Astrocyte (in vitro differentiated cells and primary cell): ENCODE data around the gene ADGRB2. TPM values are rescaled to one million over a fixed set of nuclear protein-coding genes. Genes with fewer than 3 reads are reported as not detected.

Experiments
- DNase-seq: peaks from one replicate; pipeline ENCODE4 v3.0.0-alpha.2; 2010; ENCODE audit warnings: low read depth
- FAIRE-seq: peaks from 2 replicates; lab custom pipeline; 2011; peaks lifted over from hg19 to GRCh38; lab: Jason Lieb, UNC
- H2AFZ ChIP-seq: 2 replicates; pipeline ENCODE4 v1.6.0; 2012; ENCODE audit warnings: low read depth, low read length, inconsistent platforms
- H3K27ac ChIP-seq: 2 replicates; pipeline ENCODE4 v1.5.1; 2011; ENCODE audit warnings: low read depth, low read length, inconsistent platforms
- H3K27me3 ChIP-seq: 2 replicates; pipeline ENCODE4 v1.6.0; 2011; ENCODE audit warnings: low read length, inconsistent platforms; ENCODE audit not compliant: insufficient read depth
- H3K36me3 ChIP-seq: 2 replicates; pipeline ENCODE4 v1.5.1; 2011; ENCODE audit warnings: low read length, inconsistent platforms; ENCODE audit not compliant: insufficient read depth
- H3K4me1 ChIP-seq: 2 replicates; pipeline ENCODE4 v1.5.1; 2011; ENCODE audit warnings: low read length, inconsistent platforms; ENCODE audit not compliant: insufficient read depth
- H3K4me2 ChIP-seq: 2 replicates; pipeline ENCODE4 v1.6.0; 2012; ENCODE audit warnings: low read length, inconsistent platforms
- H3K4me3 ChIP-seq: 2 replicates; pipeline ENCODE4 v1.5.1; 2011; ENCODE audit warnings: low read depth, mild to moderate bottlenecking, low read length, inconsistent platforms; ENCODE audit not compliant: insufficient read depth
- H3K79me2 ChIP-seq: 2 replicates; pipeline ENCODE4 v1.6.0; 2012; ENCODE audit warnings: mild to moderate bottlenecking, low read length, inconsistent platforms; ENCODE audit not compliant: insufficient read depth
- H3K9ac ChIP-seq: 2 replicates; pipeline ENCODE4 v1.6.0; 2012; ENCODE audit warnings: mild to moderate bottlenecking, low read length, inconsistent platforms
- H3K9me3 ChIP-seq: 2 replicates; pipeline ENCODE4 v1.5.1; 2012; ENCODE audit warnings: low read depth, mild to moderate bottlenecking, low read length, inconsistent platforms; ENCODE audit not compliant: insufficient read depth
- H4K20me1 ChIP-seq: 2 replicates; pipeline ENCODE4 v1.6.0; 2012; ENCODE audit warnings: low read length, inconsistent platforms; ENCODE audit not compliant: insufficient read depth
- H3K27ac Mint-ChIP-seq: one replicate; pipeline ENCODE4 v1.8.0; 2021; ENCODE audit warnings: mild to moderate bottlenecking, mixed read lengths; ENCODE audit not compliant: unreplicated experiment
- H3K27me3 Mint-ChIP-seq: one replicate; pipeline ENCODE4 v1.8.0; 2021; ENCODE audit warnings: low read depth, mixed read lengths; ENCODE audit not compliant: unreplicated experiment
- H3K36me3 Mint-ChIP-seq: one replicate; pipeline ENCODE4 v1.8.0; 2021; ENCODE audit warnings: low read depth, mixed read lengths; ENCODE audit not compliant: unreplicated experiment
- H3K4me1 Mint-ChIP-seq: one replicate; pipeline ENCODE4 v1.8.0; 2021; ENCODE audit warnings: low read depth, mixed read lengths; ENCODE audit not compliant: unreplicated experiment
- H3K4me3 Mint-ChIP-seq: one replicate; pipeline ENCODE4 v1.8.0; 2021; ENCODE audit warnings: mild to moderate bottlenecking, moderate library complexity, mixed read lengths; ENCODE audit not compliant: unreplicated experiment
- H3K9me3 Mint-ChIP-seq: one replicate; pipeline ENCODE4 v1.8.0; 2021; ENCODE audit warnings: mild to moderate bottlenecking, mixed read lengths; ENCODE audit not compliant: unreplicated experiment
- EZH2 ChIP-seq: IDR thresholded peaks from 2 replicates; pipeline ENCODE4 v1.6.1; 2012; ENCODE audit warnings: mild to moderate bottlenecking, low read length, inconsistent platforms; ENCODE audit not compliant: insufficient read depth
- total RNA-seq: library from RNA; stranded (reverse); gene quantifications from 2 replicates; pipeline ENCODE4 v1.2.1, GENCODE V29; 2021
- TF ChIP-seq, protein P1 (sequence below): IDR thresholded peaks from 2 replicates; pipeline ENCODE4 v1.5.1; 2011; ENCODE audit warnings: low read depth, mild to moderate bottlenecking, inconsistent platforms, low read length, moderate library complexity; ENCODE audit not compliant: insufficient read depth

Gene ADGRB2
- total RNA-seq, 1 donor from 2014 or later = 25.8 TPM

DNA sequence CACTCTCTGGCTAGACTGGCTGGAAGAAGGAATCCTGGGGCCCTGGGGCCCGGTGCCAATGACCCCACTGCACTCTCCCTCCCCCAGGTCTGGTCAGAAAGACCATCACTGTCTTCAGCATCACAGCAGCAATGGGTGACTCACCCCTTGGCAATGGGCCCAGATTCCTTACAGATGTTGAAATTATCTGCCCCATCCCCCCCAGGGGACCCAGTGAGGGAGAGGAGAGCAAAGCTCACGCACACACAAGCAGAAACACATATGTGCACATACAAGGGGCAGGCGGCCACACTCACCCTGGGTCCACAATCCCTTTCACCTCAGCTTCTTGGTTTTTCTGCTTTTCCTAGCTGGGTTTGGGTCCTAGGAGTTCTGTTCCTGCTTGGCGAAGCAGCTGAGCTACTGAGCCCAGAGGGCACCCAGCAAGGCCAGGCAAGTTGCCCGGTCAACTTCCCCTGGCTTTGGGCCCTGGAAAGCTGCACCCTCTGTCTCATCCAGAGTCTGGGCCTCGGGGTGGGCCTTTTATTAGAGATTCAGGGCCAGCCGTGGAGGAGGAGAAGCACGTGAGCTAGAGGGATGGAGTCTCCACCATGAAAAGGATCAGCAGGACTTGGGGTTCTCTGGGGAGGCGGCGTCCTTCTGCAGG, 62.9 kb downstream of the ADGRB2 start:
- peak; percentile 9 for FAIRE-seq
- Mint-ChIP-seq H3K4me3 (peak overlapping the region; percentile 81), H3K27ac (peak overlapping the region; percentile 87), H3K36me3 (peaks cover 19% of the 10 kb centered on the region), H3K4me1 (peaks cover 46% of the 10 kb centered on the region), H3K9me3 (no peaks in the 10 kb centered on the region), H3K27me3 (no peaks in the 10 kb centered on the region)
- H2AFZ ChIP-seq = no peak overlapping the region
- H4K20me1 ChIP-seq = no peaks in the 10 kb centered on the region
- peak overlapping the region; percentile 28 for H3K4me3 ChIP-seq
- H3K36me3 ChIP-seq = peaks cover 10% of the 10 kb centered on the region
- no peaks in the 10 kb centered on the region for H3K9me3 ChIP-seq
- no peak for TF ChIP-seq EZH2
- TF ChIP-seq, protein P1, sequence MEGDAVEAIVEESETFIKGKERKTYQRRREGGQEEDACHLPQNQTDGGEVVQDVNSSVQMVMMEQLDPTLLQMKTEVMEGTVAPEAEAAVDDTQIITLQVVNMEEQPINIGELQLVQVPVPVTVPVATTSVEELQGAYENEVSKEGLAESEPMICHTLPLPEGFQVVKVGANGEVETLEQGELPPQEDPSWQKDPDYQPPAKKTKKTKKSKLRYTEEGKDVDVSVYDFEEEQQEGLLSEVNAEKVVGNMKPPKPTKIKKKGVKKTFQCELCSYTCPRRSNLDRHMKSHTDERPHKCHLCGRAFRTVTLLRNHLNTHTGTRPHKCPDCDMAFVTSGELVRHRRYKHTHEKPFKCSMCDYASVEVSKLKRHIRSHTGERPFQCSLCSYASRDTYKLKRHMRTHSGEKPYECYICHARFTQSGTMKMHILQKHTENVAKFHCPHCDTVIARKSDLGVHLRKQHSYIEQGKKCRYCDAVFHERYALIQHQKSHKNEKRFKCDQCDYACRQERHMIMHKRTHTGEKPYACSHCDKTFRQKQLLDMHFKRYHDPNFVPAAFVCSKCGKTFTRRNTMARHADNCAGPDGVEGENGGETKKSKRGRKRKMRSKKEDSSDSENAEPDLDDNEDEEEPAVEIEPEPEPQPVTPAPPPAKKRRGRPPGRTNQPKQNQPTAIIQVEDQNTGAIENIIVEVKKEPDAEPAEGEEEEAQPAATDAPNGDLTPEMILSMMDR = no peak
- H3K27ac ChIP-seq = peak overlapping the region; percentile 84
- peaks cover 32% of the 10 kb centered on the region for H3K79me2 ChIP-seq
- no peaks in the 10 kb centered on the region for H3K27me3 ChIP-seq
- peak overlapping the region; percentile 82 for H3K9ac ChIP-seq
- peak; percentile 93 for DNase-seq
- peak overlapping the region; percentile 92 for H3K4me2 ChIP-seq
- peaks cover 57% of the 10 kb centered on the region for H3K4me1 ChIP-seq

DNA sequence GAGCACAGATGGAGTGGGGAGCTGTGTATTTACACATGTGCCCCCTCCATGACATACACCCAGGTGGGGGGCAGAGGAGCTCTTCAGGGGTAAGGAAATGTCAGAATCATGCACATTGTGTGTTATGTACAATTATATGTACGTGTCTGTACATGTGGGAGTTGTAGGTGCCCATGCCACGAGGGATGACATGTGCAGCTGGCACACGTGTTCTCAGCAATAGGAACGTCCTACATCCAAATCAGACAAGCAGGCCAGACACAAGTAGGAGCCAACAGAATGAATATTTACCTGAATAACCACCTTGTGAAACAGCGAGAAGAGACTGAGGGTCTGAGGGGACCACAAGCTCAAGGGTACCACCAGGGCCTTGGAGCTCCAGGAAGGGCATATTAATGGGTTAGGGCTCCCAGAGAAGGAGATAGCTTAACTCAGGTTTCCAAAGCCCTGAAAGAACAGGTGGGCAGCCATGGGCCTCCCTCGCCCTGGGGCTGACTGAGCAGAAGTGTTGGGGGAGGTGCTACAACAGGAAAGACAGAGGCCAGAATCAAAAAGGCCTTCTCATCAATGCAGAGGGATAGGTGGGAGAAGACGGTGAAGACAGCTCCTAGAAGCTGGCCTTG, 63.6 kb downstream of the ADGRB2 start:
- H4K20me1 ChIP-seq = no peaks in the 10 kb centered on the region
- H3K9me3 Mint-ChIP-seq = no peaks in the 10 kb centered on the region
- FAIRE-seq (peak; percentile 86), DNase-seq (no peak)
- peaks cover 10% of the 10 kb centered on the region for H3K36me3 ChIP-seq
- H3K4me3 ChIP-seq = no peak overlapping the region
- H3K4me1 Mint-ChIP-seq = peaks cover 46% of the 10 kb centered on the region
- H3K9ac ChIP-seq = peak overlapping the region; percentile 61
- peak overlapping the region; percentile 87 for H3K27ac Mint-ChIP-seq
- H3K27ac ChIP-seq = peak overlapping the region; percentile 84
- H2AFZ ChIP-seq = no peak overlapping the region
- TF ChIP-seq EZH2 = no peak
- TF ChIP-seq, protein P1 = no peak
- peaks cover 19% of the 10 kb centered on the region for H3K36me3 Mint-ChIP-seq
- H3K4me1 ChIP-seq = peaks cover 54% of the 10 kb centered on the region
- H3K4me2 ChIP-seq = peak overlapping the region; percentile 92
- H3K27me3 Mint-ChIP-seq = no peaks in the 10 kb centered on the region
- H3K79me2 ChIP-seq = peaks cover 32% of the 10 kb centered on the region
- no peaks in the 10 kb centered on the region for H3K9me3 ChIP-seq
- H3K27me3 ChIP-seq = no peaks in the 10 kb centered on the region
- H3K4me3 Mint-ChIP-seq = peak overlapping the region; percentile 61
